A549 treated with ZK216348 at 1 μM for 4 hours (cell line): Measurements from ENCODE around the gene USP50. TPM values are rescaled to one million over a fixed set of nuclear protein-coding genes. Genes with fewer than 3 reads are reported as not detected.

Source experiments
- total RNA-seq: library from RNA; stranded (reverse); fragments of 200-300 nt; extraction: Qiagen RNA extraction; gene quantifications from 5 replicates; pipeline ENCODE4 v1.2.3, GENCODE V29; 2022; ENCODE audit warnings: low read depth

The USP50 gene
- total RNA-seq = not detected in 5 replicates

GRCh38 chr15:50546566-50546965, at the start of gene USP50:
USP50 (minus strand) TSS chr15:50546666; CDS start chr15:50546525, 141 bp downstream.

Other genes with a start within 250 kb of the USP50 start
- gene GABPB1, start 191.5 kb downstream of the USP50 start, total RNA-seq = 25.9 to 36.9 TPM (median 34.5 TPM) in 5 replicates
- gene USP8, start 122.3 kb downstream of the USP50 start, total RNA-seq = 35.2 to 53.1 TPM (median 39.3 TPM) in 5 replicates
- gene TRPM7, start 140.1 kb upstream of the USP50 start, total RNA-seq = 17.1 to 25.5 TPM (median 24.9 TPM) in 5 replicates
- gene SPPL2A, start 219.0 kb upstream of the USP50 start, total RNA-seq = 70.1 to 104 TPM (median 93.9 TPM) in 5 replicates